ENCODE data around the gene FAM24A.
A peak's percentile ranks its signal among the peaks of the same experiment; 100 is the strongest.

FAM24A gene

GRCh38 chr10:122877264-122877663 is 33.1 kb upstream of the FAM24A start:
- H2AFZ ChIP-seq: no peak overlapping the region
- no peaks in the 10 kb centered on the region for H3K9me3 ChIP-seq (ENCODE audit: control insufficient read depth, low read length)
- peaks cover 7% of the 10 kb centered on the region for H3K79me2 ChIP-seq
- H3K4me3 ChIP-seq (ENCODE audit: low read depth, low read length): no peak overlapping the region
- H3K27ac ChIP-seq: no peak overlapping the region
- TF ChIP-seq CTCF (IDR thresholded peaks at IDR 0.05): no peak
- no peak overlapping the region for H3K4me2 ChIP-seq (ENCODE audit: low read length)
- H3K4me1 ChIP-seq: no peaks in the 10 kb centered on the region
- no peaks in the 10 kb centered on the region for H3K36me3 ChIP-seq (ENCODE audit: control insufficient read depth, insufficient read depth, low read length)
- no peaks in the 10 kb centered on the region for H3K27me3 ChIP-seq (ENCODE audit: control insufficient read depth, insufficient read depth, low read length)
- H3K9ac ChIP-seq: no peak overlapping the region

GRCh38 chr10:122878799-122879338 is 31.5 kb upstream of the FAM24A start:
- no peaks in the 10 kb centered on the region for H3K9me3 ChIP-seq (ENCODE audit: control insufficient read depth, low read length)
- H2AFZ ChIP-seq: peak overlapping the region; percentile 81
- H3K4me3 ChIP-seq (ENCODE audit: low read depth, low read length): peak overlapping the region; percentile 56
- H3K79me2 ChIP-seq: peaks cover 6% of the 10 kb centered on the region
- H3K27me3 ChIP-seq (ENCODE audit: control insufficient read depth, insufficient read depth, low read length): no peaks in the 10 kb centered on the region
- no peaks in the 10 kb centered on the region for H3K4me1 ChIP-seq
- H3K9ac ChIP-seq: no peak overlapping the region
- peak overlapping the region; percentile 91 for H3K4me2 ChIP-seq (ENCODE audit: low read length)
- TF ChIP-seq CTCF (IDR thresholded peaks at IDR 0.05): no peak
- H3K27ac ChIP-seq: peak overlapping the region; percentile 34
- no peaks in the 10 kb centered on the region for H3K36me3 ChIP-seq (ENCODE audit: control insufficient read depth, insufficient read depth, low read length)

GRCh38 chr10:122879339-122880273 is 30.8 kb upstream of the FAM24A start, which contains the start of gene FAM24B:
TSS of gene FAM24B (minus strand) at chr10:122879581. CDS start at chr10:122850515, 29,066 bp downstream.
- H3K9me3 ChIP-seq (ENCODE audit: control insufficient read depth, low read length): no peaks in the 10 kb centered on the region
- no peaks in the 10 kb centered on the region for H3K4me1 ChIP-seq
- peak within 1 kb of the TSS; percentile 34 for H3K27ac ChIP-seq
- peak within 1 kb of the TSS; percentile 81 for H2AFZ ChIP-seq
- H3K4me3 ChIP-seq (ENCODE audit: low read depth, low read length): peak within 1 kb of the TSS; percentile 56
- no peaks in the 10 kb centered on the region for H3K36me3 ChIP-seq (ENCODE audit: control insufficient read depth, insufficient read depth, low read length)
- H3K9ac ChIP-seq: no peak within 1 kb of the TSS
- H3K27me3 ChIP-seq (ENCODE audit: control insufficient read depth, insufficient read depth, low read length): no peaks in the 10 kb centered on the region
- H3K4me2 ChIP-seq (ENCODE audit: low read length): peak within 1 kb of the TSS; percentile 91
- no peak for TF ChIP-seq CTCF (IDR thresholded peaks at IDR 0.05)
- H3K79me2 ChIP-seq: peaks cover 5% of the 10 kb centered on the region

GRCh38 chr10:122882766-122883165 is 27.6 kb upstream of the FAM24A start:
- H2AFZ ChIP-seq: no peak overlapping the region
- no peaks in the 10 kb centered on the region for H3K79me2 ChIP-seq
- TF ChIP-seq CTCF (IDR thresholded peaks at IDR 0.05): no peak
- no peak overlapping the region for H3K4me3 ChIP-seq (ENCODE audit: low read depth, low read length)
- no peak overlapping the region for H3K4me2 ChIP-seq (ENCODE audit: low read length)
- no peak overlapping the region for H3K27ac ChIP-seq
- H3K9ac ChIP-seq: no peak overlapping the region
- H3K4me1 ChIP-seq: no peaks in the 10 kb centered on the region
- H3K27me3 ChIP-seq (ENCODE audit: control insufficient read depth, insufficient read depth, low read length): no peaks in the 10 kb centered on the region
- H3K9me3 ChIP-seq (ENCODE audit: control insufficient read depth, low read length): no peaks in the 10 kb centered on the region
- H3K36me3 ChIP-seq (ENCODE audit: control insufficient read depth, insufficient read depth, low read length): no peaks in the 10 kb centered on the region

Measured in parathyroid adenoma (tissue), 2 donors.